GM10248 (cell line): Measurements from ENCODE around the gene CYBC1.
"Not testable (repeated sequence)": the region's sequence is repeated elsewhere in the genome, so short reads cannot be mapped to it uniquely, and the experiment has no call there.

Experiments
- CTCF ChIA-PET: fragments of 300-600 bp; sonication (Branson Sonifier 250); formaldehyde crosslinking; extraction: SDS; loops from one replicate; lab custom pipeline; 2021; ENCODE audit warnings: antibody characterized with exemption; lab: Yijun Ruan, JAX
- POLR2A ChIA-PET: fragments of 350-650 bp; sonication (Branson Sonifier 250); formaldehyde crosslinking; extraction: SDS; loops from one replicate; lab custom pipeline; 2020; ENCODE audit warnings: antibody characterized with exemption; lab: Yijun Ruan, JAX
- DNase-seq: peaks from one replicate; pipeline ENCODE4 v3.0.0; 2012; ENCODE audit errors: extremely low spot score
- CTCF ChIP-seq: IDR thresholded peaks from 2 replicates; pipeline ENCODE4 v1.5.1; 2012; ENCODE audit warnings: mild to moderate bottlenecking, low read depth; ENCODE audit errors: extremely low read depth, missing control alignments, control extremely low read depth

CYBC1 gene

GRCh38 chr17:82458885-82459424 is 8.4 kb upstream of the CYBC1 start:
- CTCF ChIA-PET, result no interaction called here
- TF ChIP-seq CTCF, result no peak
- DNase-seq, result no peak
- POLR2A ChIA-PET, result interaction anchor here (0.6 kb wide), 2 partner anchors 36 to 258 kb away, joined by 3 read pairs; partner anchors contain the start of gene FN3KRP

- TF ChIP-seq CTCF, result no peak
- ChIA-PET CTCF (no interaction called here), POLR2A (interaction anchor here (0.6 to 1.4 kb wide), 3 partner anchors 9 to 61 kb away, joined by 3 to 5 read pairs (median 5); partner anchors contain the start of gene FOXK2)
- peak; percentile 98 for DNase-seq
Observed at GRCh38 chr17:82458179-82458884, 7.8 kb upstream of the CYBC1 start, which contains the start of gene NARF. NARF (plus strand) TSS chr17:82458741; CDS start chr17:82458804, 63 bp downstream.

GRCh38 chr17:82457929-82458178 is 7.3 kb upstream of the CYBC1 start:
- ChIA-PET CTCF (interaction anchor here (1.4 kb wide), 1 partner anchor 159 kb away, joined by 3 read pairs; no protein-coding TSS in a partner anchor), POLR2A (interaction anchor here (1.1 to 1.4 kb wide), 2 partner anchors 8 to 15 kb away, joined by 3 to 5 read pairs; no protein-coding TSS in a partner anchor)
- peak; percentile 92 for DNase-seq
- TF ChIP-seq CTCF, result no peak

- ChIA-PET POLR2A (interaction anchor here (1.1 to 1.4 kb wide), 2 partner anchors 8 to 15 kb away, joined by 3 to 5 read pairs; no protein-coding TSS in a partner anchor), CTCF (interaction anchor here (1.4 kb wide), 1 partner anchor 159 kb away, joined by 3 read pairs; no protein-coding TSS in a partner anchor)
- TF ChIP-seq CTCF, result no peak
- DNase-seq, result no peak
Observed at GRCh38 chr17:82457073-82457928, 6.7 kb upstream of the CYBC1 start.

GRCh38 chr17:82453706-82454105 is 3.2 kb upstream of the CYBC1 start:
- DNase-seq, POLR2A ChIA-PET, CTCF ChIA-PET: not testable (repeated sequence)

GRCh38 chr17:82453151-82453550 is 2.6 kb upstream of the CYBC1 start:
- CTCF ChIA-PET, POLR2A ChIA-PET, DNase-seq: not testable (repeated sequence)

- ChIA-PET CTCF (no interaction called here), POLR2A (no interaction called here)
- no peak for TF ChIP-seq CTCF
- no peak for DNase-seq
Observed at GRCh38 chr17:82452162-82452561, 1.6 kb upstream of the CYBC1 start.
